ENCODE measurements around the gene EFNA4.

Gene EFNA4

DNA sequence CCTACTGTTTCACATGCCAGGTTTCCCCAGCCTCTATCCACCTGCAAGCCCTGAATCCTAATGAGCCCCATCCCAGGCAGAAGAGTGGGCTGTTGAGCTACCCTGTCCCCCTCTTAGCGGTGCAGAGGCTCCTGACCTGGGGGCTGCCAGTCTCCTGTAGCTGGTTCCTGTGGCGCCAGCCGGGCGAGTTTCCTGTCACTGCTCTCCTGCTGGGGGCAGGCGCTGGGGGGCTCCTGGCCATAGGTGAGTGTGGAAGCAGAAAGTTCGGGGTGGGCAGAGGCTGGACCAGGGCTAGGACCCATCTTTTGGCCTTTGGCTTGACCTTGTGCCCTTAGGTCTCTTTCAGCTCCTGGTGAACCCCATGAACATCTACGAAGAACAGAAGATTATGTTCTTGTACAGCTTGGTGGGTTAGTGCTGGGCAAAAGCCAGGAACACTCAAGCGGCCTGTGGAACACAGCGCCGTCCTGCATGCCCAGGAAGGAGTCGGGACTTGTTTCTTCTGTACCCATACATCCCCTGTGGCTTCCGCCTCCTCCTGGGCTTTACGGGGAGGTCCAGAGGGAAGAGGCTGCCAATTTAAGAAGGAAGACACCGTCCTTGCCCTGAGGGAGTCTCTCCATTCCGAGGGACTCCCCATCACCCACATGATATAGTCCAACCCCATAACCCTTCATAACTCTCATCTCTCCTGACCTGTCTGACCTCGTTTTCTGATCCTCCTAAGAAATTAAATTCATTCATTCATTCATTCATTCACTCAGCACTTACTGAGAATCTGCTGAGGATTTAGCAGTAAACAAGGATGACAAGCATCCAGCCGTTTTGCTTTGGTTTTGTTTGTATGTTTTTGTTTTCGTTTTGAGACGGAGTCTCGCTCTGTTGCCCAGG, 29.0 kb upstream of the EFNA4 start:
- DNase-seq: no peak

DNA sequence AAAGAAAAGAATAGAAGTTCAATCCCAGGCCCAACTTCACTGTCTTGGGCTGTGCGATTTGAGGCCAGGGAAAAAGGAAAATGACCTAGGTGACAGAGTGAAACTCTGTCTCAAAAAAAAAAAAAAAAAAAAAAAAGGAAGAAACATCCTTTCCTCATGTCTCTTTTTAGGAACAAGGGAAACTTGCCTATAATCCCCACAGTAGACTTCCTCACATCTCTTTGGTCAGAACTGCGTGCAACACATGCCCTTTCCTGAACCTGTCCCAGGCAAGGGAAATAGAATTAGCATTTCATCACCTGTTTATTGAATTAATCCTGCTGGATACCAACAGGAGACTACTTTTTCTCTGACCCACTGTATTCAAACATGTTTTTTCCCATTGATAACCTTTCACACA, 27.6 kb upstream of the EFNA4 start:
- DNase-seq: no peak

DNA sequence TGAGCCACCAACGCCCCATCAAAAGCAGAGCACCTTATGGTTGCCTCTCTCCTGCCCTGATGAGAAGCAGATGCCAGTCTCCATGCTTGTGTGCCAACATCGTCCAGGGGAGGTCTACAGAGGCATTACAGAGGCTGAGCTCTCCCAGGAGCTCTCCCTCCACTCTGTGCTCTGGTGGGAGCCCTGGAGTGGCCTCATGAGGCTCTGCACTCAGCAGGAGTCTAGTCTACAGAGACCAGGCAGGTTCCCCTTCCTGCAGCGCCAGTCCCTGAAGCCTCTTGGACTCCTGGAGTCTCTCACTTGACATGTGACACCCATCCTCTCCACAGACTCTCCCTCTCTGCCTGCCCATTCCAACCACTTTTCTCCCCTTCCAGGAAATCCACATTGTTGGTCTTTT, 26.5 kb upstream of the EFNA4 start:
- DNase-seq: no peak

DNA sequence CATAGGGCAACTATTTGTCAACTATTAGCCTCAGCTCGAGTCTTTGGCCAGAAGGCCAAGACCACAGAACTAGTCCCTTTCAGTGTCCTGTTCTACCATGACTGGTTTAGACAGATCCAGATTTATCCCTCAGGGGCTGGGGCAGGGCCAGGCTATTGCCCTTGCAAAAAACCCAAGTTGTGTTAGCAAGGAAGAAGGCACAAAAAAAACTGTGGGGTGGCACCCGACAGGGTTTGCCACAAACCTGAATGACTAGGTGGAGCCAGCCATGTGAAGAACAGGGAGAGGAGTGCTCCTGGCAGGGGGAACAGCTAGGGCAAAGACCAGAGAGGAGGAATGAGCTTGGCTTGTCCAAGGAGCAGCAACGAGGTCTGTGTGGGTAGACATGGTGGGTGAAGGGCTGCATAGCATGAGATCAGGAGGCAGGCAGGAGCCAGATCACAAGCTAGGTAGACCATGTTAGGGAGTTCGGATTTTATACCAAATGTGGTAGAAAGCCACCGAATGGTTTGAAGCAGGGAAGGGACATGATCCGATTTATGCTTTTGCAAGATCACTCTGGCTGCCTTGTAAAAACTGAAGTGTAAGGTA, 25.6 kb upstream of the EFNA4 start:
- DNase-seq: no peak

DNA sequence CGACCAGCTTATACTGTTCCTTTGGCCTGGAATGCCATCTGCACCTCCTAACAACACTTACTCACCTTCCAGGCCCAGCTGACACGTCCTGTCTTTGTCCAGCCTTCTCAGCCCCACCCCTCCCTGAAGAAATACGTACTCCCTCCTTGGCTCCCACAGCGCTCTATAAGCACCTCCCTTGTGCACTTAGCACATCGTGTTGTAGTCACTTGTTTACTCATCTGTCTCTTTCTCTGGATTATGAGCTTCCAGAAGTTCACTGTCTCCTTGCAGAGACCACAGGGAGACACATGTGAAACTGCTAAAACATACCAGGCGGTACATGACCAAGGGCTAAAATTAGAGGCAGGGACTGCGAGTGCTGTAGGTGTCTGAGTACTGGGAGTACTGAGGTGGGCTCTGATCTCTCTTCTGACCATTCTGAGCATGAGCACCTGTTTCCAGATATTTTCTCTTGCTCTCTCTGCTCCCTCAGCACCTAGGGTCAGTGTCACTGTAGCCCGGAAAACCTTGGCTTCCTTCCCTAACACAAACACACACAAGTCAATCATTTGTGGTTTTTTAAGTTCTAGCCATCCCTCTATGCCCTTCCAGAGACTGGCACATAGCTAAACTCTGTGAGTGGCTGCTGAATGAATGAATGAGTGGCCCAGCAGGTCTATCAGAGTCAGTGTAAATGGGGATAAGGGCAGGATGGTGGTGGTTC, 24.8 kb upstream of the EFNA4 start:
- DNase-seq: no peak

DNA sequence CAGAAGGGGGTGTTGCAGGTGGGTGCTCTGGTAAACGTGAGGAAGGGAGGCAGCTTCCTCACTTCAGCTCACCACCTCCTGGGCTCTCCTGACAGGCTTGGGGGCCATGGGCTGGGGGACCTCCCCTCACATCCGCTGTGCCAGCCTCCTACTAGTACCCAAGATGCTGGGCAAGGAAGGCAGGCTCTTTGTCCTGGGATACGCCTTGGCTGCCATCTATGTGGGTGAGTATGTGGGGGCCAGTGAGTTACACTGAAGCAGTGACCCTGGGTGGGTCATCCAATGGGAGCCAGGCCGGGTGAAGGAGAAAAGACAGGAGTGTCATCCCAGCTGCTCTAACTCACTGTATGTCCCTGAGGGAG, 24.3 kb upstream of the EFNA4 start:
- no peak for DNase-seq

DNA sequence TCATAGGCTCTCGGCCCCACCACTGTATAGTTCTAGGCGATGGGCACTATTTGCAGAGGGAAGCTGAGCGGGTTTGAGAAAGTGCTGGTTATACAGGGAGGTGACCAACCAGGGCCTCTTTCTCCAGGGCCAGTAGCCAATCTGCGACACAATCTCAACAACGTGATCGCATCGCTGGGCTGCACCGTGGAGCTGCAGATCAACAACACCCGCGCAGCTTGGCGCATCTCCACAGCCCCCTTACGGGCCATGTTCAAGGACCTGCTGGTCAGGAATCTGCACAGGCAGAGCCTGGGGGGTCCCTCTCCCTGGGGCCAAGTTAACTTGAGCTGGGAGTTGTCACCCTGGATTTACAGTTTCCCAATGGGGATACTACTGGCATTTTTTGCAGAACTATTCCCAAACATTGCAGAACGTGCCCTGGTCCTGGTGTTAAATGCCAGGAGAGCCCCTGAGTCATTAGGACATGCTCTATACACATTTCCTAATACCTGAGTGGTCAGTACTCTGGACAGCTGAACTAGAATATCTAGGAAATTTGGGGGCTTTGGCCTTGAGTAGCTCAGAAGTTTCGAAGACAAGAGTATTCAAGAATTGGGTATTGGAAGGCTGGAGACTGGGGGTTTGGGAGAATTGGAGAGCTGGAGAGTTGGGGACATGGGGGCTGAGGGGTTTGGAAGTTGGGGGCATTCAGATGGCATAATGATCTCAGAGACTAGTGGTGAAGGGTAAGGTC, 23.0 kb upstream of the EFNA4 start:
- DNase-seq: no peak

DNA sequence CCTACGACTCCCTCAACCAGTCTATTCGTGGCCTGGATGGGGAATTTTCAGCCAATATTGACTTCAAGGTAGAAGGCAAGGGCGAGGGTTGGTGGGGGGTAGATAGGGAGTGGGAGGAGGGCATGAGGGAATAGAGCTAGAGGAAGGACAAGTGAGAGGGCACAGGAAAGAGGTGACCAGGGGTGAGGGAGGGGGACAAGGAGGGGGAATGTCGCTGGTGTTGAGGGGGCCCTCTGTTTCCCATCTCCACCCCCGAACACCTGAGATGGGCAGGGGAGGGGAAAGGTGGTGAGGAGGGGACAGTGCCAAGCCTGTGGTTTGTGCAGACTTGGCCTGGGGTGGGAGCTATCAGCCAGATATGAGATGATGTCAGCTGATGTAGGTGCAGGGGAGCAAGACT, 20.8 kb upstream of the EFNA4 start:
- no peak for DNase-seq

DNA sequence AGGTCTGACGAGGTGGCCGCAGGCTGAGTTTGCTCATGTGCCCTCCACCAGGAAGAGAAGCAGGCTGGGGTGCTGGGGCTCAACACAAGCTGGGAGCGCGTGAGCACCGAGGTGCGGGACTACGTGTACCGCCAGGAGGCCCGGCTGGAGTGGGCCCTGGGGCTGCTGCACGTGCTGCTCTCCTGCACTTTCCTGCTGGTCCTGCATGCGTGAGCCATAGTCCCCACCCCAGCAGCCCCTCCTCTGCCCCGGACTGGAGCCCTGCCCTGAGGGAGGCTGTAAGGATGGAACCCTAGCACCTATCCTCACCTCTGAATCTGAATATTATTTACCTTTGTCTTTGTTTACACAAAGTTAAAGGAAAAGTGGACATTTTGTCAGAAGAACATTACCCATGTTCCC, 20.2 kb upstream of the EFNA4 start:
- DNase-seq: no peak

DNA sequence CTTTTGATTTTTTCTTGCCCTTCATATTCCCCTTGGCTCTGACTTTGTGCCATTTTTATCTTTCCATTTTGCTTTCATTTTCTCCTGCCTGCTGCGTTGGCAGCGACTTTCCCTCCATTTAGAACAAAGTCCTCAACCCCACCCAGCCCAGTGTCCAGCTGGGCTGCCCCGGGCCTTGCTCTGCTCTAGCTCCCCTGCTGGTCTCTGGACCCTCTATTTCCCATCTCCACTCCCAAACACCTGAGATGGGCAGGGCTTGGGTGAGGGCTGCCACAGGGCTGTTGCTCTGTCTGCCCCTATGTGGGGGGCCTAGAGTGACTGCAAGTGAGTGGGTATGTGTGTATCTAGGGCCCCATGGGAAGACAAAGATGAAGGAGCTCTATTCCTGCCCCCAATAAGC, 19.7 kb upstream of the EFNA4 start:
- no peak for DNase-seq

DNA sequence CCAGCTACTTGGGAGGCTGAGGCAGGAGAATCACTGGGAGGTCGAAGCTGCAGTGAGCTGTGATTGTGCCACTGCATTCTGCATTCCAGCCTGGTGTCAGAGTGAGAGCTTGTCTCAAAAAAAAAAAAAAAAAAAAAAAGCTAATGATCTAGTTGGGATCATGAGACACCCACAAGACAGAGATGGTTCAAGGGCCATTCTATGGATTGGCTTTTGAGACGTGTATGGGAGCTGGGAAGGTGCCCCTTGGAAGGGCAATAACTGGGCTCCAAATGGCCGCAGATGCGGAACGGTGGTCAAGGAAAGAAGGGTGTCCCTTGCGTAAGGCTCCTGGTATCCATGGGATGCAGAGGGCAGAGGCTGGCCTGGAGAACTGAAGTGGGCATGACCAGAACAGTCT, 19.2 kb upstream of the EFNA4 start:
- DNase-seq: no peak

DNA sequence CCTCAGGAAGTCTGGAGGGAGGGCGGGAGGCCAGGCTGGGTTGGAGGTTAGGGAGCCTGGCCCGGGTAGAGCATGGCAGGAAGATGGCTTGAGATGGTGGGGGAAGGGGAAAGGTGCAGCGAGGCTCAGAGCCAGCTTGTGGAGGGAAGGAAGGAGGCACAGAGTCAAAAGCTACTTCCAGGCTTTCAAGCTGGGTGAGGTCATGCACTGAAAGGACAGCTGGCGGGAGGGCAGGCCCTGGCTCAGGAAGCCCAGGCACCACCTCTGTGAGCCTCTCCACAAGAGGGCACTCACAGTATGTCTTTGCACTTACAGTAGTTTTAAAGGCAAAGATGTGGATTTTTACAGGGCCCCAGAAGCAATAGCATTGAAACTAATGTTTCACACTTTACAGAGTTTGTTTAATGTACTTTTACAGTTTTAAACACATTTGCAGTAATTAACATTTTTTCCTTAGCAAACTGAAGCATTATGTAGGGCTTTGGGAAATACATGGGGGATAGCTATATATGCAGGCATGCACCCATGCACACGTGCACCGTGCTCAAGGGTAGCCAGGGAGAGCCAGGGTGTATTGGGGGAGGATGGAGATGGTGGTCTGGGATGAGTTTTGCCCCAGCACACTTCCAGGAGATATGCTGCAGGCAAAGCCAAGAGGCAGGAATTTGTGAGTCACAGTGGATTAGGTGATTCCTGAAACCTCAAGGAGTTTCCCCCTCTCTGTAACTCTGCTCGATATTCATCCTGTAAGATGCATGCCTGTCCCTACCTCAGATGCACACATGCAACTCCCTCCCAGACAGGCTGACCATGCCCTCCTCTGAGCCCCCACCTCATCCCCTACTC, 18.5 kb upstream of the EFNA4 start:
- DNase-seq: peak; percentile 47

DNA sequence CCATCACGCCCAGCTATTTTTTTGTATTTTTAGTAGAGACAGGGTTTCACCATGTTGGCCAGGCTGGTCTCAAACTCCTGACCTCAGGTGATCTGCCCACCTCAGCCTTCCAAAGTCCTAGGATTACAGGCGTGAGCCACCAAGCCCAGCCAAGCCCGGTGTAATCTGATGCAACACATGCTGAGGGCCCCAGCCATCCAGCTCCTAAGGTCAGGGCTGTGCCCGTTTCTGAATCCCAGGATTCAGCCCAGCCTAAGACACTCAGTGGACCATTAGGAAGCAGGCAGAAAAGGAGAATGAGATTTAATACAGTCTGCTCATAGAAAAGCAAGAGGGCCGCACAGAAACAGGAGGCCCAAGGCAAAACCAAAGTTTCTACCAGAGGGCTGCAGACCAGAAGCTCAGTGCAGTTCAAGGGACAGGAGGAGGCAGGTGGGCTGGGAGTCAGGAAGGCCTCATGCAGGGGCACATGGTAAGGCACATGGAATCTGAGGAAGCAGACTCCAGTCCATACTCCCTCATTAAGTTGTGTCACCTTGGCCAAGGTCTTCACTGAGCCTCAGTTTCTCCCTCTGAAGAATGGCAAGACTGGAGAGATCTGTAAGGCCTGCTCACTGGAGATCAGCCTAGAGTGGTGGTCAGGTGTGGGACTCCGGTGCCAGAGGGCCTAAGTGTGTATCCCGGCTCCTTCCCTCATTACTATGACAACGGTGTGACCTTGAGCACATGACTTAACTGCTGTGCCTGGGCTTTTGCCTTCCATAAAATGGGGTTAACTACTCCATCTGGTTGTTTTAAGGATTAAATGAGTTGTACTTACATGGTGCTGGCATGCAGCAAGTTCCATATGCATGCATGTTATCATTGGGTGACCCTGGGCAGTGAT, 14.8 kb upstream of the EFNA4 start:
- no peak for DNase-seq

DNA sequence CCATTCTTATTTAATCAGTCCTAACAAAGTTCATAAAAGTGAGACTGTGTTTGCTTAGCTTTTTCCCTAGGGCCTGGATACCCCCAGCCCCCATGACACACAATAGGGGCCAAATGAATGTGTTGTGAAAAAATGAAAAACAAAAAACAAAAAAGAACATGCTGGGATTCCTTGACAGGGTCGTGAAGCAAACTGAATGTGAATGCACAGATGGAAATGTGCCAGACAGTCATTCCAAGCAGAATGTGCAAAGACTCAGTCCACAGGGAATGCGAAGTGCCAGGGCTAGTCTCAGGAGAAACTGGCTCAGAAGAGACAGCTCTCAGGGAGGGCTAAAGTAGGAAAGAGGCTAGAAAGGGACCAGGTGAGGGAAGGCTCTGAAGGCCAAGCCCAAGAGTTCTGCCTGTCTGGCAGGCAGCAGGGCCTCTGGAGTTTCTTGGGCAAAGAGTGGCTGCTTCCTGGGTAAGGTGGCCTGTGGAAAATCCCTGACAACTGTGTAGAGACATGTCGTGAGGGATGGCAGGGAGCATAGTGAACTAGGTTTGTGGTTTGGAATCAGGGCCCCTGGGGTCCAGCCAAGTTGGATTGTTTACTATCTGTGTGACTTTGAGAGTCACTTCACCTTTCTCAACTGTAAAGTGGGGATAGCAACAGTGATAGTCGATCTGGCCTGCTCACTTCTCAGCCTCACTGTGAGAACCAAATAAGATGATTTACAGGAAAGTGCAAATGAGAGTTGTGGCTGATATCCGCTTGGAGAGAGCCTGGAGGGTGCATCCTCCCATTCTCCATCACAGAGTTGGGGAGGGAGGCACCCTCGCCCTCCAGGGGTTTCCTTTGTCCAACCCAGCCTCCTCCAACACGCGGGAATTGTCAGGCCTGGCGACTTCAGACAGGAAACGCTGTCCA, 13.6 kb upstream of the EFNA4 start:
- DNase-seq: no peak

DNA sequence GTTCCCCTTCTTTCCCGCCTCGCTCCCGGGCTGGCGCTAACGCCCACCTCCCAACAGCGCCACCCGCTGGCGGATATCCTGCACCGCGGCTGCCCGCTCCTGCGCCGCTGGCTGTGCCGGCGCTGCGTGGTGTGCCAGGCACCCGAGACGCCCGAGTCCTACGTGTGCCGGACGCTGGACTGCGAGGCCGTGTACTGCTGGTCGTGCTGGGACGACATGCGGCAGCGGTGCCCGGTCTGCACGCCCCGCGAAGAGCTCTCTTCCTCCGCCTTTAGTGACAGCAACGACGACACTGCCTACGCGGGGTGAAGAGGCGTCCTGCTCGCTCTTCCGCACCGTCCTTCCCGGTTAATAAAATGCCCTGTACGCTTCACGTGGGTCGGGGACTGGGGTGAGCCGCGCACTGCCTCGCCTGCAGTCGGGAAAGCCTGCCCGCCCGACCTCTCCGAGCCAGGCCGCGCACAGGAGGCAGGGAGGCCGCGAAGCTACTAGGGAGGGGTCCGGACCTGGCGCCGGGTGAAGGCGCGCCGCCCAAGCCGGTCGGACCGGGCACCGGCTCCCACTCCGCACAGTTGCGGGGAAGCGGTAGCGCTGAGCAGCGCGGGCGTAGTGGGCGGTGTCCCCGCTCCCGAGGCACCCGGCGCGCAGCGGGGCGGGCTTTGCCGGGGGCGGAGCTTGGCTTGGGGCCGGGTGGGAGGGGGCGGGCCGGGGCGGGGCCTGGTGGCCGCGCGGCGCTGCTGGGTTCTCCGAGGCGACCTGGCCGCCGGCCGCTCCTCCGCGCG, 12.8 kb upstream of the EFNA4 start, which contains the start of gene ADAM15:
Gene ADAM15, plus strand, starts transcription at position 757 of the 782 bp plus-strand sequence. CDS start 71 bp downstream, outside the sequence.
- peak; percentile 78 for DNase-seq

DNA sequence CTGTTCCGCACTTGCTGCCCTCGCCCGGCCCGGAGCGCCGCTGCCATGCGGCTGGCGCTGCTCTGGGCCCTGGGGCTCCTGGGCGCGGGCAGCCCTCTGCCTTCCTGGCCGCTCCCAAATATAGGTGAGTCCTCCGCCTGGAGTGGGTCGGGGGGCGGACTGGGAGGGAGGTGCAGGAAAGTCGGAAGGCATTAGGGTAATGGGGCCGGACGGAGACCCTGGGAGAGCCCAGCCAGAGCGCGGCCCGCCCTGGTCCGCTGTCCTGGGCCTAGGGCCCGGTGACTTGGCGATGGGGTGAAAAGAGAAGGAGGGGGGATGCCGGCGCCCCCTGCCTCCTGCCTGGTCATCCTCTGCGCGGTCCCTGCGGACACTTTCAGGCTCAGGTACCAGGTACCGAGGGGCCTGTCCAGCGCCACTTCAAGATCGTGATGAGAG, 12.2 kb upstream of the EFNA4 start:
- no peak for DNase-seq

DNA sequence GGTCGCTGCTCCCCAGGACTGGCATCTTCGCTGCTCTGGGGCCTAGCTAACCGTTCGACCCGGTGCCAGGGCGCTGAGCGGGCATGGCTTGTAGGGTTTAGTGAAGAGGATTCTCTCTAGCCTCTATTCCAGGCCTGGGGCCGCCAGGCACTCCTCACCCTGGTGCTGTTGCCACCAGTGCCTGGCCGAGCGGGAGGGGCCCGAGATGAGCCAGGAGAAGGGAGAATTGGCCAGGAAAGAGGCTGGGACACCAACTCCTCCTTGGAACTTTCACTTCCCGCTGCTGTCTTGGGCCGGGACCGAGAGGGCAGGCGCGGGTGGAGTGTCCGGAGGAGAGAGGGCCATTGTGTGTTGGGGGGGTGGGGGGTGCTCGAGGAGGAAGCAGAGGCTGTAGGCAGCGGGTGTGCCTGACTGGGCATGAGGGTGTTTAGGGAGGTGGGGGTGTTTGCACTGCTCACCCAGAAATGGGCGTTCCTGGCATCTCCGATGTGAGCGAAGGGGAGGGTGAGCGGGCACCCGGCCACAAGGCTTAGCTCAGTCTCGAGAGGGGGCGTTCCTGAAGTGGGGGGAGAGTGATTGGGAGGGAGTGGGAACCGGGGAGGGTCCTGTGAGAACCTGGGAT, 11.7 kb upstream of the EFNA4 start:
- peak; percentile 27 for DNase-seq
